GM19438 (cell line): ENCODE measurements around the gene PLSCR4.

Experiments used
- ATAC-seq: cut with Tn5 transposase; IDR thresholded peaks from one replicate; pipeline ENCODE4 v1.9.1; 2021; ENCODE audit warnings: low read depth; ENCODE audit not compliant: unreplicated experiment

PLSCR4 gene

DNA sequence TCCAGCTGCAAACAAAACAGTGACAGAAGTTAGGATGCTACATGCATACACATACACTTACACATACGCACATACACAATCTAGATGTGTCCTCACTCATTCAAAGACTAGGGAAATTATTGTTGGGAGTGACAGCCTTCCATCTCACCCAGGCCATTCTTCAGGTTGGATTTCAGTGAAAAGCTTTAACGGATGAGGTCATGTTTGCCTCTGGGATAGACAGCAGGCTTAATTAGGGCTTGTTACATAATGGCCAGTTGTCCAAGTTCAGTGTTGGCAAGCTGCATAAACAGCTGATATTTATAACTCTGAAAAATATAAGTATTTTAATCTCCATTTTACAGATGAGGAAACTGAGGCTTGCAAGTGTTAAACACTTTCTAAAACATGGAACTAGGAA, 54.1 kb downstream of the PLSCR4 start:
- no peak for ATAC-seq

DNA sequence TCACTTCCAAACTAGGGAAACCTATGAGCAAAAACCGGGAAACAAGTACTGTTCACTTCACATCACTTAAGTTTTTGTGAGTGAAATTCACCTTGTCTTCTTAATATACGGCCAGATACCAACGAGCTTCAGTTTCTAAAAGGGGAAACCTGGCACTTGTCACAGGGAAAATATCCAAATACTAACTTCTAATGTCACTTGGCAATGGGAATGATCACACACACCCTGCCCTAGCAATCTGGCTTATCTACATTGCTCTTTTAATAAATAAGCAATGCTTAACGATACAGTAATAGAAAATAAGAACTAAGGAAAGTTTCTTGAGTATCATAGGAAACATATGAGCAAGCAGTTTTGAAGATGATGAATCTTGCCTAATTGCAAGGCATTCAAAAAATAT, 55.3 kb downstream of the PLSCR4 start:
- no peak for ATAC-seq

DNA sequence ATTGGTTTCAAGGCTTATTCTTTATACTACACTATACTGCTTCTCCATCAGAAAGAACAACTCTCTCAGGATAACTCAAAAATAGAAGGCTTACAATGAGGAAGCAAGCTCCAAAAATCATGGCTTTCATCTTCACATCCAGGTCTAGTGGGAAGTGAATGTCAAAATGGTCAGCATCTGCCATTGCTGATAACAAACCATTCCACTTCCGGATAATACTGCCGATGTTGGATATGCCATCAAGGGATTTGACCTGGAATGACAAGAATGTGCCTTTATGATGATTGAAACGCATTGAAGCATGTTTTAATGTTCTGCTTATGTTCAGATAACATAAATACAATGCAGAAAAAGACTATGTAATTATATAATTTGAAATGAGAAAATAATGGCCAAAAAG, 55.9 kb downstream of the PLSCR4 start:
- no peak for ATAC-seq

DNA sequence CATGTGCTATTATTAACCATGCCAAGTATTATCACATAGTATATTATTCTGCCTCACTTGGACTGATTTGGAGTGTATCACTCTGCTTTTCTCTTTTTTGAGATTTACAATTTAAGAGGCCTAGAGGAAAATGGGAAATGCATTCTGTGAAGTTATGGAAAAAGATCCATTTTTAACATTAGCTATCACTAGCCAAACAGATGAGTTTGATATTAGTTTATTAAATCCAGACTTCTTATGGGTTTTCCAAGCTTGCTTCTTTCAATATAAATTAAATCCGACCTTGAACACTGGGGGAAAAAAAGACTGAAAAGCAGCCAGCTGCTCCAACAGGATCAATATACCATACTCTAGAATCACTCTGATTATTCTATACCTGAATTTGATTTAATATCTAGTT, 59.9 kb downstream of the PLSCR4 start:
- no peak for ATAC-seq

DNA sequence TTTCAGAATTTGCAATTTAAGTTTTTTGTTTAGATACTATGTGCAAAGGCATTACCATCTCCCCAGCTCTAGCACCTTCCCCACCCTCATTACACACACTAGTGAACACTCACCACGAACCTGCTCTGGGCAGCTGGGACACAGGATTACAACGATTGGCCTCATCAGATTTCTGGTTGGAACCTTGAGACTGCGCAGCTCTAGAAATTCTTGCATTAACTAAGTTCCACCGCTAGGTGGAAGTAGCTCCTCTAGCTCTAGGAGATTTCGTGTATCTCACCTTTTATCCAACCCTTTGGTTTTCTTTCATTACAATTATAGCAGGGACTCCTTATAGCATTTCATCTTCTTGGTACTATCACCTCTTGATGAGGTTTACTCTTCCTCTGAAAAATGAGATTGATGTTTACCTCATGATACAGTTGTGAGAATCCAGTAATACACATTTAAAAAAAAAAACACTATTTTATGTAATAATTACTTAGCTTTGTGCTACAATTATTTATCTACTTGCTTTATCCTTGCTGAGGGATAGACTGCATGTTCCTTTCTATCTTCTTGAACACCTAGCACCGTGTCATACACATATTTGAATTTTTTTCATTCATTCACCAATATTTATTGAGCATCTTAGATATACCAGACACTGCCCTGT, 61.3 kb downstream of the PLSCR4 start:
- ATAC-seq, result peak; percentile 78

DNA sequence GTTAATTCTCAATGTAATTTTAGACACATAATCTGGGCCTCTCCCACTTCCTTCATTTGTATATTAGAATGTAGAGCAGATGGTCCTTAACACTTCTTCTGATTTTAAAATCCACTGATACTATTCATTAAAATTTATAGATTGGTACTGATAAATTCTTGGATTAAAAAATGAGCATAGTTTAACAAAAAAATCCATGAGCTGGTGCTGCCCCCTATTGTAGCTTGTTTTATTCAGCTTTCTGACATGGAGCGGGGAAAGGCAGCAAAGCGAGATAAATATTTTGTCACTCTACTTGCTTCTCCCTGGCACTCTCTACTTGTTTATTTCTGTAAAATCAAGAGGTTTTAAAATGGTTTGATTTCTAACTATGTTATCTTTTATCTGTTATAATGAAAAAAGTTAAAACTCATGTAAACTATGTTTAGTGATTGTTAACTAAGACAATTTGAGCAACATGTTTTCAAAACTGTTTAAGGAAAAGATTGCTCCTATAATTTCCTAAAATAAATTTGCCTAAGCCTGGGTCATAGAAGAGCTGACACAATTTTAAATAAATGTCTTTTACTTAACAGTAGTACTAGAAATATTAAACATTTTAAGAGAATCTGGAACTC, 63.5 kb downstream of the PLSCR4 start:
- ATAC-seq, result no peak

DNA sequence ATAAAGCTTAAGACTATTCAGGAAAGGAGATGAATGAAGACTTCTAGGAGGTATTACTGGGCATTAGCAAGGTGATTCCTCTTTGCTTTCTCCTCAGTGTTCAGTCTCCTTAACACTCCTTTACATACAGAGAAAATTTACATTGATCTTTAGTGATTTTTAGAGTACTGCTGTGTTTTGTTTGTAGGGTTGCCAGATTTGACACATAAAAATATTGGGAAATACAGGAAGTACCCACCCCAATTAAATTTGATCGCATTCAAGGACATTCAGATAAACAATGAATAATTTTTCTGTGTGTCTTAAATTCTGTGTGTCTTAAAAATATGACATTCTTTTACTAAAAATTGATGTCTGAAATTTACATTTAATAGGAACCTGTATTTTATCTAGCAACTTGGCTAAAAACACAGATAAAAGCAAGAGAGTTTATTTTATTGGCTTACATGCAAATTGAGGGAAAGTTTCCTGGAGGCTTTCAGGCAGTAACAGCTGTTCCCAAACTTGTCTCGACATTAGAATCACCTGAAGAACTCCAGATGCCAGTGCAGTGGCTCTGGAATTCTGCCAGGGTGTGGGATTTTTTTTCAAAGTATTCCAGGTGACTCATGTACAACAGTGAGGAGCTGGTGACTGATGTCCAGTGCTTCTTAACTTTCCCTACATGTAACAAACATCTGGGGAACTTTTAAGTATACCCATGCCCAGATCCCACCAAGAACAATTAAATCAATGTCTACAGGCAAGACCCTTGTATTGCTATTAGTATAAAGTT, 66.5 kb downstream of the PLSCR4 start:
- no peak for ATAC-seq

DNA sequence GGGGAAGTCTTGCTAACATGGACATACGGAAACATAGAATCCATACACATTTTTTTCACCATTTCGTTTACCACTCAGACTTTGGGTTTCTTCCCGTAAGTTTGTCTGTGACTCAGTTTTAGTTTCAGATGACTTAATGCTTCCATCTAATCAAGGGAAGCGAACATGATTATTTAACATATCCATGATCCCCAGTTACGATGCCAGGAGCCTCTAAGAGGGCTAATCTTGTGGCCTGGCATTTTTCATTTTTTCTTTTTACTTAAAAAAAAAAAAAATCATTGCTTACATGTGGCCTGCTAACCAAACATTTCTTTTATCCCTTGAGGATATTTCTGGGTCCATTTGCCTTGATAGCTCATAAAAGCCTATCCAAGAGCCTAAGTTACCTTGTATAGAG, 69.7 kb downstream of the PLSCR4 start:
- ATAC-seq, result no peak

DNA sequence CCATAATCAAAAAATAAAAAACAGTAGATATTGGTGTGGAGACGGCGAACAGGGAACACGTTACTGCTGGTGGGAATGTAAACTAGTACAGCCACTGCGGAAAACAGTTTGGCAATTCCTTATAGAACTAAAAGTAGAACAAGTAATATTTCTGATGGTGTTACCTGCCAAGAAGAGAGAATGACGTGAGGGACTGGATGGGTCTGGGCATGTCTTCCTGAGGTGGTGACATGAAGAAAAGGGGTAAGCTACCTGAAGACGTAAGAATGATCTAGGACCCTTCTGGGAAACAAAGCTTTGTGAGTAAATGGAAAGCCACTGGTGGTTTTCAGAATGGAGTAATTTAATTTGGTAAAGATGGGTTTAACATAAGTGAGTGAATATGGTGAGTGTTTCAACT, 70.5 kb downstream of the PLSCR4 start:
- no peak for ATAC-seq

DNA sequence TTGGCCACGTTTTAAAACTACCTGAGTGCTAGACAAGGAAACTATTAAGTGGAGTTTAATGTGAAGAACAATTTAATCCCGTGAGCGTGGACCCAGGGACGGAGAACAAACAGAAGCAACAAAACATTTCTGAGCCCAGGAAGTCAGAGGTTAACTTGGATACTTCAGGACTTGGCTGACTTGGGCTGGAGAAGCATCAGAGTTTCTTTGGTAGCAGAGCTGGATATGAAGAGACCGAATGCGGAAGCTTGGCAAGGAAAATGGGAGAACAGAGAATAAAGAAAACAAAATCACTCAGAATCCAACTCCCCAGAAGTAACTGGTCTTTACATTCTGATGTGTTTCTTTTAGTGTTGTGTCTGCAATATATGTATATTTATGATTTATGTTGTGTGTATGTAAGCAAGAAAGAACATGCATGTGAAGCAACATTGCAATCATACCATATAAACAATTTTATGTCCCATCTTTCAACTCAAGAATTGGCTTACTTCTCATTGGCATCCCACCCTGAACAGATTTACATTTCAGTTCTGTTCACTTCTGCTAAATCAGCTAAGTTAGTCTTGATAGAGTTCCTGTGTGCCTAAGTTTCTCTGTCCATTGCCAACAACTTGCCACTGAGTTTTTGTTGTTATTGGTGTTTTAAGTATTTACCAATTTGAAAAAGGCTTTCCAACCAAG, 72.8 kb downstream of the PLSCR4 start:
- ATAC-seq, result no peak

DNA sequence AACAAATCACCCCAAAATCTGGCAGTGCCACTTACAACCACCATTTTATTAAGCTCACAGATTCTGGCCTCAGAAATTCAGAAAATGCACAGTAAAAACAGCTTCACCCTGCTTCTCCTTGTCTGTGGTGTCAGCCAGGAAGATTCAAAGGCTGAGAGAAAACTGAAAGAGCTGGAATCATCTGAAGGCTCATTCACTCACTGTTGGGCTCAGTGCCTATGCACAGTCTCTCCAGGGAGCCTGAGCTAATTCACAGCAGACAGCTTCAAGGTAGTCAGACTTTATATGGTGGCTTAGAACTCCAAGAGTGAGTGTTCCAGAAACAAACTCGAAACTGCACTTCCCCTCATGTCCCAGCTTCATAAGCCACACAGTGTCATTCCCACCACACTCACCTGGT, 73.4 kb downstream of the PLSCR4 start:
- ATAC-seq, result no peak

DNA sequence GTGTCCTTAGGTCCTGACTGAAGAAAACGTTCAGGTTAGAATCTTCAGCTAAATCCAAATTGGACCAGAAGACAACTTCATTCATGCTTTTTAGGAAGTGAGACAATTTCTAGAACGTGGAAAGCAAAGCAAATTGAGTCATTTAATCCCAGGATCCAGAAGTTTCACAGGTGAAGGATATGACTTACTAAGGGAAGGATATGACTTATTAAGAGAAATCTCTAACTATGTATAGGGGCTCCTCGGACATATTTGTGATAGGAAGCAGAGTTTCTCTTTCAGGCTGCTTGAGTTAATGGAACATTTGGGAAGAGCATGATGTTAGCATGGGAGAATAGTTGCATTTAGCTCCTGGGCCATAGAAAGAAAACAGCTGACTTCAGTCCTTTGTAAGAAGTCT, 73.8 kb downstream of the PLSCR4 start:
- no peak for ATAC-seq

DNA sequence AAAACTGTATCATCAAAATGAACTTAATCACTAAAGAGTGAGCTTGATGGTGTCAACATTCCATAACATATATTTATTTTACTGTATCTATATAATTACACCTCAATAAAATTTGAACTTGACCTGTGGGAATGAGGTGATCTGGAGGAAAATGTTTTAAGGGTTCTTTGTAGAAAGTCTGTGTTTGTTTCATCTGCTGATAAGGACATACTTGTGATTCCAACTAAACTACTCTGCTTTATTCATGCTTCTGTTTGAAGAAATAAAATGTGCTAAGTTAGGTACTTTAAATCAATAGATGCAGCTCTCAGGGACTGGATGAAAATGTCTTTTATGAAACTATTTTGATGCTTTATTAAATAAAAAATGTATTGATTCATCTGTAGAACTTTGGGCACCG, 78.3 kb downstream of the PLSCR4 start:
- ATAC-seq, result no peak

DNA sequence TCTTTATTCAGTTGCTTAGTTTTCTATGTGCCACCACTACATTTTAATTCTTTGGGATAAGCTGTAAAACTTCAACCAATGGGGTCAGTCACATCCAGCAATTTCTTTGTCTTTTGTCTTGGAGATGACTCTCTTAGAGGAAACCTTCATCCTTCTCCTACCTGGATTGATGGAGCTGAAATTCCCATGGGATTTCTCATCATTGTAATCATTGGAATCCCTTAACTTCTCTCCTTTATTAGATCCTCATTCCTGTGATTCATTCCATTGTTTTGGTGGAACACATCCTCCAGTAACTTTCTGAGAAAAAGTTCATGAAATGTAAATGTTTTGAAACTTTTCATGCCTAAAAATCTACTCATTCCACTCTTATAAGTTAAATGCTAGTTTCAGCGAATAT, 80.3 kb downstream of the PLSCR4 start:
- no peak for ATAC-seq

DNA sequence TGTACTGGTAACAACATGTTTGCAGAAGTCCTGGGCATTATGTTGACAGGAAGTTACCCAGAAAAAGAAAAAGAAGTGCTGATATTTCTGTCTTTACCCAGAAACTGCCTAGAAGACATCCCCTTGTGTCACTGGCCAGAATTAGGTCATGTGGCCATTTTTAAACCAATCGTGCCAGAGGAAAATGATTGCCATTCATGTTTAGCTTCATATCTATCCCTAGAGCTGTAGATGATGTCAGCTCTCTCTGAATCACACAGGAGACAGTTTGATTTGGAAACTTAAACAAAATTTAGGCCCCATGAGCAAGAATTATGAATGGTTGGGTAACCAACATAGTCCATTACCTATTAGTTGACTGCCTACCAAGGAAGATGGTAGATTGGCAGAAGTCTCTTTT, 81.0 kb downstream of the PLSCR4 start:
- ATAC-seq, result no peak

DNA sequence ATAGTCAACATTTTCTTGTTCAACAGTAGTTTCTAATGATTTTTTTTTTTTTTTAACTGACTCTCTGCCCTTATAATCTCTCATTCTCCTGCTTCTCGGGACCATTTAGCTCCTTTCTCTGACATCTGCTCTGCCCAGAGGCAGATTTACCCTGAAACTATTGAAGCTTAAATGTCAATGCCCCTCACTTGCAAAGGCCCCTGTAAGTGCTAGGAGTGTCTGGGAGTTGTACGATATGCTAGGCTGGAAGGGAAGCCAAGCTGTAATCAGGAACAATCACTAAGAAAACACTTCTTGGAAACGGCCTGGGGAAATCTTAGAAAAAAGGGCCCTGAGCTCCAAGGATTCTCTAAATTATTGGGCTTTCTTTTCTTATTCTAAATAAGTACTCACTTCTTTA, 84.1 kb downstream of the PLSCR4 start:
- ATAC-seq, result no peak

DNA sequence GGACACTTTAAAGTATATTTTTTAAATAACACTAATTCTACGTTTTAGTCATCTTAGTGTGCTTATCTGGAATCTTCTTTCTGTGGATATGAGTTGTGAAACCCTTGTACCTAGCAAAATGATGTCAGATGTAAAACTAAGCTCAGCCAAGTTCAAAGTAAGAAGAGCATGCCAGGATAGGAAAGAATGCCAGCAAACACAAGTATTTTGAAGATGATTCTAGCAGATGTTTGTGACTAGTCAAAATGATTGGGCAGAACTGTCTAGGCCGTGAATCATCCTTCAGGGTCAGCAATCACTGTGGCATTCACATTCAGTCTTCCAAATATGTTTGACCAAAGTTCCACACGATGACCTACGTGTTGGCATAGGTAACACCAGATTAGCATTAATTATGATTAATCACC, 84.5 kb downstream of the PLSCR4 start:
- ATAC-seq, result no peak

DNA sequence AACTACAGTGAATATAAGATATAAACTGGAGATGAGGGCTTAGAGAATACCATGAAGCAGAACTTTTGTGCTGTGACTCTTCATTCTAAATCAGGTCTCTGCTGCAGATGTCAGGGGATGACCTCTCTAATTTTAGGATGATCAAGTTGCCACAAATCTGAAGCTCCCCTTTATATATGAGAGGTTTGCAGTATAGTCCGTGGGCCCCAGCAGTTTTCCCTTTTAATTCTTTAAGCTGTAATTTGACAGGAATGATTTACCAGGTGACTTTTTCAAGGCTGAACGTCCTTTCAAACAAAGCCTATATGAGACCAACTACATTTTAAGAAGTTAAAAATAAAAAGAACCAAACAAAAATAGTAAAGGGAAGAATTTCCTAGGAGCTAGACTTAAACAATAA, 85.0 kb downstream of the PLSCR4 start:
- ATAC-seq, result no peak

DNA sequence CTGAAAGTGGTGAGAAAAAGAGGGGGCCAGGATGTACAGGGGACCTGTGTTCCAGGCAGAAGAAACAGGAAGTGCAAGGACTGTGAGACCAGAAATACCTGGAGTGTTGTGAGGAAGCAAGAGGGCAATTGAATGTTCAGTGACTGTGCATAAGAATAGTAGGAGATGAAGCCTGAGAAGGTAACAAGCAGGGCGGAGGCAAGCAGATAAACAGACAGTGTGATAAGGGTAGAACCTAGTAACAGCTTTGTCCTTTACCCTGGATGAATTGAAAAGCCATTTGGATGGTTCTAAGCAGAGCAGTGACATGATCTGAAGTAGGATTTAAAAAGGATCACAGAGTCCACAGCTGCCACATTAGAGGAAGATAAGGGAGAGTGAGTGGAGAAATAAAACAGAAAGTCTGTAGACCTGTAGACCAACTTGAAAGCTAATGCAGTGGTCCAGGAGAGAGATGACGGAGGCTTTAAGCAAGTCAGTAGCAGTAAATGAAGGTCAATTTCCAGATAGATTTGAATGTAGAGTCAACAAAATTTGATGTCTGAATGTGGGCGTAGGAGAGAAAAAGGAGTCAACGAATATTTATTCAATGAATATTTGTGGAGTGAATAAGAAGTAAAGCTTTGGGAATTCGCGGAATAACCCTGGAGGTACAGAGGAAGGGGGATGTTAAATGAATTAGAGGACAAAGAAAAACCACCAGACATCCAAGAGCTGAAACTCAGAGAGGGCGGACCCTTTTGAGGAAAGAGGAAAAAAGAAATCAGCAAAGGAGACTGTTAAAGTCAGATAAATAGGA, 85.7 kb downstream of the PLSCR4 start:
- no peak for ATAC-seq

DNA sequence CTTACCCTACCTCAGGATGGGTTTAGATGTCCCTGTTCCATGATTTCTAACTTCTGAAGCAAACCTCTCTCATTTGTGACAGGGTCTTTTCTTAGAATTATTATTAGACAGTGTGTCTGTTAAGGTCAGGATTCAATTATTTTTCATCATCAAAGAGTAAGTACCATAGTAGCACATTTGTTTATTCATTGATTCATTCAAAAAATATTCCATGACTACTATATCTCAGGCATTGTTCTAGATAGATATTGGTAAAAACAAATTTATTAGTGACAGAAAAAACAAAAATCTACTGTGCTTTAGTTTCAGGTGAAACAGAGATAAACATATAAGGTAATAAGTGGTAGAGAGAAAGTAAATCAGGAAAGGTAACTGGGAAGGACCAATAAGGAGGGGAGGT, 86.4 kb downstream of the PLSCR4 start:
- ATAC-seq, result no peak

DNA sequence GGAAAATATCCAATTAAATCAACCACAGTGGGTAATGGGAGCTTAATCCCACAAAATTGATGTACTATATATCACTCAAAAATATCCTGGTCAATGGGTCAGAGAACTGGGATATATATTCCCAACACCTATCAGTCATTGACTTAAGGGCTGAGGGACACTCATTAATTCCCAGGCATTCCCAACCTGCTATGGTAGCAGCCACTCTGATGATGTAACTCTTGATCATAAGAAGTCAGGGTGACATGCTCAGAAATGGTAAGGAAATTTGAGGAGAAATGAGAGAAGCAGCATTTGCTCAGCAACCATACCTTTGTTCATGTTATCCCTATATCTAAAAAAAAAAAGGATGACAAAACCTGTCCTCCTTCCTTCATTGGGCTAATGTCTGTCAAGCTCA, 86.8 kb downstream of the PLSCR4 start:
- ATAC-seq, result no peak
